Keratinocyte (primary cell): ENCODE measurements around the gene FAM3A. TPM values are rescaled to one million over a fixed set of nuclear protein-coding genes. Genes with fewer than 3 reads are reported as not detected.

ENCODE experiments used
- DNase-seq: peaks from one replicate; pipeline ENCODE4 v3.0.0-alpha.2; 2011; ENCODE audit warnings: low read depth, missing footprints, low spot score
- FAIRE-seq: peaks from 2 replicates; lab custom pipeline; 2011; peaks lifted over from hg19 to GRCh38; lab: Jason Lieb, UNC
- H2AFZ ChIP-seq: 2 replicates; pipeline ENCODE4 v1.6.0; 2012; ENCODE audit warnings: low read length, control low read depth, inconsistent platforms; ENCODE audit not compliant: control insufficient read depth
- H3K27ac ChIP-seq: 2 replicates; pipeline ENCODE4 v1.5.1; 2011; ENCODE audit warnings: low read length; ENCODE audit not compliant: control insufficient read depth, insufficient read depth
- H3K27me3 ChIP-seq: 3 replicates; pipeline ENCODE4 v1.6.0; 2011; ENCODE audit warnings: low read length; ENCODE audit not compliant: control insufficient read depth, insufficient read depth; ENCODE audit errors: extremely low read depth
- H3K36me3 ChIP-seq, 2 experiments: 2 replicates in 1 of 2; 3 replicates in 1 of 2; pipeline ENCODE4 v1.5.1; 2011; ENCODE audit warnings: low read length in 2 of 2, mild to moderate bottlenecking in 1 of 2; ENCODE audit not compliant: control insufficient read depth in 2 of 2, insufficient read depth in 2 of 2; ENCODE audit errors: extremely low read depth in 1 of 2
- H3K4me1 ChIP-seq: 3 replicates; pipeline ENCODE4 v1.5.1; 2011; ENCODE audit warnings: low read length; ENCODE audit not compliant: control insufficient read depth, insufficient read depth; ENCODE audit errors: extremely low read depth
- H3K4me2 ChIP-seq: 3 replicates; pipeline ENCODE4 v1.6.0; 2011; ENCODE audit warnings: low read depth, low read length; ENCODE audit not compliant: control insufficient read depth, insufficient read depth; ENCODE audit errors: extremely low read depth
- H3K4me3 ChIP-seq, 3 experiments: fragments of 200-600 bp in 1 of 3; sonication (generic) in 1 of 3; 2 replicates in 2 of 3; 3 replicates in 1 of 3; pipeline ENCODE4 v1.5.1; 2011 to 2016; ENCODE audit warnings: low read length in 3 of 3, mild to moderate bottlenecking in 3 of 3, control low read depth in 2 of 3, inconsistent platforms in 1 of 3, low read depth in 1 of 3, mixed read lengths in 1 of 3, mixed run types in 1 of 3, moderate library complexity in 1 of 3; ENCODE audit not compliant: control insufficient read depth in 2 of 3, insufficient read depth in 2 of 3; ENCODE audit errors: extremely low read depth in 1 of 3
- H3K79me2 ChIP-seq: 2 replicates; pipeline ENCODE4 v1.6.0; 2012; ENCODE audit warnings: low read length; ENCODE audit not compliant: control insufficient read depth, insufficient read depth
- H3K9ac ChIP-seq: 3 replicates; pipeline ENCODE4 v1.6.0; 2011; ENCODE audit warnings: low read length; ENCODE audit not compliant: control insufficient read depth, insufficient read depth; ENCODE audit errors: extremely low read depth
- H3K9me1 ChIP-seq: 3 replicates; pipeline ENCODE4 v1.6.0; 2011; ENCODE audit warnings: low read length; ENCODE audit not compliant: control insufficient read depth, insufficient read depth; ENCODE audit errors: extremely low read depth
- H3K9me3 ChIP-seq: 2 replicates; pipeline ENCODE4 v1.5.1; 2012; ENCODE audit warnings: low read depth, low read length; ENCODE audit not compliant: control insufficient read depth
- H4K20me1 ChIP-seq: 3 replicates; pipeline ENCODE4 v1.6.0; 2011; ENCODE audit warnings: low read length; ENCODE audit not compliant: control insufficient read depth, insufficient read depth; ENCODE audit errors: extremely low read depth
- CTCF ChIP-seq, 3 experiments: IDR thresholded peaks in 1 of 3; conservative IDR thresholded peaks in 1 of 3; optimal IDR thresholded peaks in 1 of 3; 2 replicates in 2 of 3; 3 replicates in 1 of 3; pipeline versions ENCODE3 to v1.5.1; 2011; ENCODE audit warnings: low read length in 3 of 3, mild to moderate bottlenecking in 3 of 3, moderate library complexity in 2 of 3, control low read depth in 1 of 3, inconsistent platforms in 1 of 3; ENCODE audit not compliant: insufficient read depth in 2 of 3; ENCODE audit errors: extremely low read depth in 1 of 3
- EZH2 ChIP-seq: IDR thresholded peaks from one replicate; pipeline ENCODE4 v1.6.1; 2012; ENCODE audit warnings: inconsistent platforms, mild to moderate bottlenecking, low read length, moderate library complexity
- dilution Hi-C: fragments of 300-500 bp; cut with MboI; formaldehyde crosslinking; loops from one replicate; pipeline ENCODE4 v1.7.0; 2020; ENCODE audit warnings: low sequenced_read_pairs; ENCODE audit not compliant: extremely low pct_ligation_motif_present
- polyA plus RNA-seq, 5 experiments: library from polyadenylated mRNA; depleted of rRNA in 3 of 5; stranded (reverse) in 3 of 5; stranded (forward) in 1 of 5; unstranded in 1 of 5; fragments of >200 nt; gene quantifications; 1 replicate in 1 of 5; 2 replicates in 3 of 5; 3 replicates in 1 of 5; pipeline versions ENCODE4 v1.2.1 to v1.2.3, GENCODE V29; 2011 to 2012; ENCODE audit warnings: missing spikeins in 2 of 5, low read depth in 1 of 5, low replicate concordance in 1 of 5

Gene FAM3A
- polyA plus RNA-seq, 1 donor (not counting 4 experiments of a cell fraction or from before 2014, with no cell fraction given), result 15.8 TPM

- FAIRE-seq, result no peak
- Histone ChIP-seq H3K36me3 (no peaks in the 10 kb centered on the region), H4K20me1 (no peaks in the 10 kb centered on the region), H3K9me1 (no peaks in the 10 kb centered on the region), H3K27me3 (no peaks in the 10 kb centered on the region), H3K9ac (no peak overlapping the region), H3K4me3 (no peak overlapping the region), H2AFZ (no peak overlapping the region), H3K79me2 (no peaks in the 10 kb centered on the region), H3K9me3 (peaks cover 3% of the 10 kb centered on the region), H3K4me2 (no peak overlapping the region), H3K4me1 (no peaks in the 10 kb centered on the region), H3K27ac (no peak overlapping the region)
- DNase-seq, result no peak
- dilution Hi-C loops, result no loop called here
- TF ChIP-seq EZH2, result no peak
- TF ChIP-seq CTCF (optimal IDR thresholded peaks at IDR 0.05 in 1 of 3, IDR thresholded peaks at IDR 0.05 in 1 of 3, conservative IDR thresholded peaks at IDR 0.05 in 1 of 3; ENCODE audit: extremely low read depth in 1 of 3, insufficient read depth in 2 of 3, low read length in 3 of 3), result no peak
These were observed 9.3 kb downstream of the FAM3A start for GRCh38 chrX:154506483-154507332.

- DNase-seq, result no peak
- TF ChIP-seq CTCF (optimal IDR thresholded peaks at IDR 0.05 in 1 of 3, IDR thresholded peaks at IDR 0.05 in 1 of 3, conservative IDR thresholded peaks at IDR 0.05 in 1 of 3; ENCODE audit: extremely low read depth in 1 of 3, insufficient read depth in 2 of 3, low read length in 3 of 3) (no peak), EZH2 (no peak)
These were observed 10.3 kb downstream of the FAM3A start for GRCh38 chrX:154505734-154506133.

More at GRCh38 chrX:154505734-154506133, 10.3 kb downstream of the FAM3A start:
- no peak overlapping the region for H3K27ac ChIP-seq
- no peak overlapping the region for H3K9ac ChIP-seq
- no peaks in the 10 kb centered on the region for H3K4me1 ChIP-seq
- H3K9me3 ChIP-seq, result peaks cover 3% of the 10 kb centered on the region
- H4K20me1 ChIP-seq, result no peaks in the 10 kb centered on the region
- H2AFZ ChIP-seq, result no peak overlapping the region
- dilution Hi-C loops, result no loop called here
- no peak for FAIRE-seq
- H3K79me2 ChIP-seq, result no peaks in the 10 kb centered on the region
- no peak overlapping the region for H3K4me2 ChIP-seq
- H3K27me3 ChIP-seq, result no peaks in the 10 kb centered on the region
- no peaks in the 10 kb centered on the region for H3K9me1 ChIP-seq
- no peak overlapping the region for H3K4me3 ChIP-seq
- H3K36me3 ChIP-seq, result no peaks in the 10 kb centered on the region
